Measurements from ENCODE around the gene CCL17.

Gene CCL17

GRCh38 chr16:57379579-57379978 is 25.0 kb upstream of the CCL17 start:
- no peak for DNase-seq
- ChIA-PET POLR2A (no interaction called here), CTCF (interaction anchor here (1.7 kb wide), 1 partner anchor 38 kb away, joined by 5 read pairs; no protein-coding TSS in a partner anchor)
- H3K4me1 ChIP-seq (ENCODE audit: control extremely low read depth in 1 of 4, control insufficient read depth in 4 of 4, insufficient read depth in 4 of 4, low read length in 3 of 4), result peaks cover 0 to 13% (median 10%) of the 10 kb centered on the region in 4 experiments
- H3K4me3 ChIP-seq (ENCODE audit: control insufficient read depth in 1 of 7, extremely low read depth in 1 of 7, insufficient read depth in 4 of 7, low read depth in 2 of 7, low read length in 6 of 7), result no peak overlapping the region
- no peaks in the 10 kb centered on the region for H3K9me3 ChIP-seq (ENCODE audit: control extremely low read depth in 1 of 5, control insufficient read depth in 4 of 5, insufficient read depth in 2 of 5, low read depth in 1 of 5, low read length in 4 of 5)
- H3K36me3 ChIP-seq (ENCODE audit: control insufficient read depth in 4 of 4, insufficient read depth in 4 of 4, low read length in 3 of 4), result no peaks in the 10 kb centered on the region
- H3K27me3 ChIP-seq (replicated peaks in 2 of 5; ENCODE audit: control insufficient read depth in 4 of 5, insufficient read depth in 5 of 5, low read length in 4 of 5), result peaks cover 0 to 2% (median 0%) of the 10 kb centered on the region in 5 experiments
- H3K27ac ChIP-seq (ENCODE audit: insufficient read depth in 1 of 2, low read depth in 1 of 2, low read length in 2 of 2, poor library complexity in 1 of 2, severe bottlenecking in 2 of 2), result no peak overlapping the region
- 96% methylated on average over 10 of the region's 10 CpGs for WGBS (ENCODE audit: insufficient coverage)

GRCh38 chr16:57380671-57381462 is 23.7 kb upstream of the CCL17 start:
- H3K27ac ChIP-seq (ENCODE audit: insufficient read depth in 1 of 2, low read depth in 1 of 2, low read length in 2 of 2, poor library complexity in 1 of 2, severe bottlenecking in 2 of 2), result no peak overlapping the region
- ChIA-PET POLR2A (no interaction called here), CTCF (no interaction called here)
- H3K4me3 ChIP-seq (ENCODE audit: control insufficient read depth in 1 of 7, extremely low read depth in 1 of 7, insufficient read depth in 4 of 7, low read depth in 2 of 7, low read length in 6 of 7), result no peak overlapping the region
- peaks cover 0 to 16% (median 11%) of the 10 kb centered on the region in 4 experiments for H3K4me1 ChIP-seq (ENCODE audit: control extremely low read depth in 1 of 4, control insufficient read depth in 4 of 4, insufficient read depth in 4 of 4, low read length in 3 of 4)
- 15% methylated on average over 4 of the region's 8 CpGs for WGBS (ENCODE audit: insufficient coverage)
- H3K36me3 ChIP-seq (ENCODE audit: control insufficient read depth in 4 of 4, insufficient read depth in 4 of 4, low read length in 3 of 4), result no peaks in the 10 kb centered on the region
- H3K9me3 ChIP-seq (ENCODE audit: control extremely low read depth in 1 of 5, control insufficient read depth in 4 of 5, insufficient read depth in 2 of 5, low read depth in 1 of 5, low read length in 4 of 5), result no peaks in the 10 kb centered on the region
- H3K27me3 ChIP-seq (replicated peaks in 2 of 5; ENCODE audit: control insufficient read depth in 4 of 5, insufficient read depth in 5 of 5, low read length in 4 of 5), result peaks cover 0 to under 1% (median 0%) of the 10 kb centered on the region in 5 experiments
- peak; percentile 43 to 80 (median 77) for DNase-seq

GRCh38 chr16:57381791-57382534 is 22.6 kb upstream of the CCL17 start:
- POLR2A ChIA-PET, result no interaction called here
- Histone ChIP-seq H3K27me3 (replicated peaks in 2 of 5; ENCODE audit: control insufficient read depth in 4 of 5, insufficient read depth in 5 of 5, low read length in 4 of 5) (no peaks in the 10 kb centered on the region), H3K27ac (ENCODE audit: insufficient read depth in 1 of 2, low read depth in 1 of 2, low read length in 2 of 2, poor library complexity in 1 of 2, severe bottlenecking in 2 of 2) (no peak overlapping the region), H3K4me1 (ENCODE audit: control extremely low read depth in 1 of 4, control insufficient read depth in 4 of 4, insufficient read depth in 4 of 4, low read length in 3 of 4) (peaks cover 0 to 16% (median 11%) of the 10 kb centered on the region in 4 experiments), H3K4me3 (ENCODE audit: control insufficient read depth in 1 of 7, extremely low read depth in 1 of 7, insufficient read depth in 4 of 7, low read depth in 2 of 7, low read length in 6 of 7) (no peak overlapping the region), H3K36me3 (ENCODE audit: control insufficient read depth in 4 of 4, insufficient read depth in 4 of 4, low read length in 3 of 4) (no peaks in the 10 kb centered on the region), H3K9me3 (ENCODE audit: control extremely low read depth in 1 of 5, control insufficient read depth in 4 of 5, insufficient read depth in 2 of 5, low read depth in 1 of 5, low read length in 4 of 5) (no peaks in the 10 kb centered on the region)
- WGBS (ENCODE audit: insufficient coverage), result 98% methylated on average over 33 of the region's 35 CpGs
- CTCF ChIA-PET, result no interaction called here
- DNase-seq, result no peak

- no peak overlapping the region for H3K4me3 ChIP-seq (ENCODE audit: control insufficient read depth in 1 of 7, extremely low read depth in 1 of 7, insufficient read depth in 4 of 7, low read depth in 2 of 7, low read length in 6 of 7)
- no peaks in the 10 kb centered on the region for H3K36me3 ChIP-seq (ENCODE audit: control insufficient read depth in 4 of 4, insufficient read depth in 4 of 4, low read length in 3 of 4)
- no peak for DNase-seq
- 96% methylated on average over 13 of the region's 16 CpGs for WGBS (ENCODE audit: insufficient coverage)
- no peaks in the 10 kb centered on the region for H3K9me3 ChIP-seq (ENCODE audit: control extremely low read depth in 1 of 5, control insufficient read depth in 4 of 5, insufficient read depth in 2 of 5, low read depth in 1 of 5, low read length in 4 of 5)
- no peaks in the 10 kb centered on the region for H3K27me3 ChIP-seq (replicated peaks in 2 of 5; ENCODE audit: control insufficient read depth in 4 of 5, insufficient read depth in 5 of 5, low read length in 4 of 5)
- CTCF ChIA-PET, result no interaction called here
- no peak overlapping the region for H3K27ac ChIP-seq (ENCODE audit: insufficient read depth in 1 of 2, low read depth in 1 of 2, low read length in 2 of 2, poor library complexity in 1 of 2, severe bottlenecking in 2 of 2)
- POLR2A ChIA-PET, result no interaction called here
- H3K4me1 ChIP-seq (ENCODE audit: control extremely low read depth in 1 of 4, control insufficient read depth in 4 of 4, insufficient read depth in 4 of 4, low read length in 3 of 4), result peaks cover 0 to 16% (median 11%) of the 10 kb centered on the region in 4 experiments
These were observed 21.9 kb upstream of the CCL17 start for GRCh38 chr16:57382535-57383275.

- ChIA-PET CTCF (no interaction called here), POLR2A (no interaction called here)
- no peak for DNase-seq
- Histone ChIP-seq H3K27me3 (replicated peaks in 2 of 5; ENCODE audit: control insufficient read depth in 4 of 5, insufficient read depth in 5 of 5, low read length in 4 of 5) (no peaks in the 10 kb centered on the region), H3K4me3 (ENCODE audit: control insufficient read depth in 1 of 7, extremely low read depth in 1 of 7, insufficient read depth in 4 of 7, low read depth in 2 of 7, low read length in 6 of 7) (peak overlapping the region in 1 of 7 experiments; percentile 31), H3K27ac (ENCODE audit: insufficient read depth in 1 of 2, low read depth in 1 of 2, low read length in 2 of 2, poor library complexity in 1 of 2, severe bottlenecking in 2 of 2) (no peak overlapping the region), H3K9me3 (ENCODE audit: control extremely low read depth in 1 of 5, control insufficient read depth in 4 of 5, insufficient read depth in 2 of 5, low read depth in 1 of 5, low read length in 4 of 5) (no peaks in the 10 kb centered on the region), H3K36me3 (ENCODE audit: control insufficient read depth in 4 of 4, insufficient read depth in 4 of 4, low read length in 3 of 4) (no peaks in the 10 kb centered on the region), H3K4me1 (ENCODE audit: control extremely low read depth in 1 of 4, control insufficient read depth in 4 of 4, insufficient read depth in 4 of 4, low read length in 3 of 4) (peaks cover 0 to 16% (median 11%) of the 10 kb centered on the region in 4 experiments)
- whole genome bisulfite sequencing (ENCODE audit: insufficient coverage), result 95% methylated on average over 4 of the region's 8 CpGs
These were observed 21.0 kb upstream of the CCL17 start for GRCh38 chr16:57383276-57384247.

GRCh38 chr16:57384248-57385070 is 20.1 kb upstream of the CCL17 start:
- H3K4me3 ChIP-seq (ENCODE audit: control insufficient read depth in 1 of 7, extremely low read depth in 1 of 7, insufficient read depth in 4 of 7, low read depth in 2 of 7, low read length in 6 of 7), result peak overlapping the region in 1 of 7 experiments; percentile 31
- H3K9me3 ChIP-seq (ENCODE audit: control extremely low read depth in 1 of 5, control insufficient read depth in 4 of 5, insufficient read depth in 2 of 5, low read depth in 1 of 5, low read length in 4 of 5), result no peaks in the 10 kb centered on the region
- peaks cover 0 to 16% (median 11%) of the 10 kb centered on the region in 4 experiments for H3K4me1 ChIP-seq (ENCODE audit: control extremely low read depth in 1 of 4, control insufficient read depth in 4 of 4, insufficient read depth in 4 of 4, low read length in 3 of 4)
- no peak overlapping the region for H3K27ac ChIP-seq (ENCODE audit: insufficient read depth in 1 of 2, low read depth in 1 of 2, low read length in 2 of 2, poor library complexity in 1 of 2, severe bottlenecking in 2 of 2)
- H3K36me3 ChIP-seq (ENCODE audit: control insufficient read depth in 4 of 4, insufficient read depth in 4 of 4, low read length in 3 of 4), result no peaks in the 10 kb centered on the region
- CTCF ChIA-PET, result no interaction called here
- 7% methylated on average over 8 of the region's 11 CpGs for WGBS (ENCODE audit: insufficient coverage)
- POLR2A ChIA-PET, result no interaction called here
- peak; percentile 19 to 61 (median 61) for DNase-seq
- H3K27me3 ChIP-seq (replicated peaks in 2 of 5; ENCODE audit: control insufficient read depth in 4 of 5, insufficient read depth in 5 of 5, low read length in 4 of 5), result no peaks in the 10 kb centered on the region
